DOHH2 (cell line): ENCODE measurements around the gene DCUN1D1.

ENCODE experiments used
- H3F3A ChIP-seq: fragments of 200-600 bp; sonication (generic), shearing (Covaris generic); 2 replicates; pipeline ENCODE4 v1.6.0; 2016; ENCODE audit warnings: antibody characterized with exemption, mild to moderate bottlenecking; ENCODE audit not compliant: control insufficient read depth, insufficient read depth
- H3K27ac ChIP-seq: fragments of 200-600 bp; sonication (generic); 2 replicates; pipeline ENCODE4 v1.5.1; 2014; ENCODE audit warnings: low read depth, mild to moderate bottlenecking, low read length, moderate library complexity
- H3K27me3 ChIP-seq: fragments of 200-600 bp; sonication (generic); 2 replicates; pipeline ENCODE4 v1.6.1; 2014; ENCODE audit warnings: mild to moderate bottlenecking, low read length, mixed read lengths; ENCODE audit not compliant: control insufficient read depth
- H3K36me3 ChIP-seq: fragments of 200-600 bp; sonication (generic); 2 replicates; pipeline ENCODE4 v1.6.1; 2014; ENCODE audit warnings: mild to moderate bottlenecking, low read length, moderate library complexity, mixed read lengths; ENCODE audit not compliant: control insufficient read depth
- H3K4me1 ChIP-seq: fragments of 200-600 bp; sonication (generic); 2 replicates; pipeline ENCODE4 v1.6.1; 2014; ENCODE audit warnings: mild to moderate bottlenecking, low read length, mixed read lengths; ENCODE audit not compliant: control insufficient read depth
- H3K4me2 ChIP-seq: fragments of 200-600 bp; sonication (generic); 2 replicates; pipeline ENCODE4 v1.6.0; 2014; ENCODE audit warnings: mild to moderate bottlenecking, low read length, moderate library complexity
- H3K4me3 ChIP-seq: fragments of 200-600 bp; sonication (generic); 2 replicates; pipeline ENCODE4 v1.5.1; 2014; ENCODE audit warnings: mild to moderate bottlenecking, low read length, mixed read lengths
- H3K79me2 ChIP-seq: fragments of 200-600 bp; sonication (generic); 2 replicates; pipeline ENCODE4 v1.6.1; 2014; ENCODE audit warnings: mild to moderate bottlenecking, low read length, mixed read lengths; ENCODE audit not compliant: control insufficient read depth
- H3K9me2 ChIP-seq: fragments of 200-600 bp; sonication (generic); replicated peaks from 2 replicates; pipeline ENCODE4 v1.6.1; 2014; ENCODE audit warnings: mild to moderate bottlenecking, low read length, mixed read lengths; ENCODE audit not compliant: control insufficient read depth
- H3K9me3 ChIP-seq: fragments of 200-600 bp; sonication (generic); 2 replicates; pipeline ENCODE4 v1.6.1; 2014; ENCODE audit warnings: antibody characterized with exemption, low read length, mixed read lengths; ENCODE audit not compliant: control insufficient read depth, insufficient read depth
- H4K20me1 ChIP-seq: fragments of 200-600 bp; sonication (generic); 2 replicates; pipeline ENCODE4 v1.6.0; 2014; ENCODE audit warnings: low read depth, mild to moderate bottlenecking, antibody characterized with exemption, low read length, moderate library complexity; ENCODE audit not compliant: control insufficient read depth, insufficient read depth
- CTCF ChIP-seq: fragments of 200-600 bp; sonication (generic); IDR thresholded peaks from one replicate; pipeline ENCODE4 v1.5.1; 2014; ENCODE audit warnings: antibody characterized with exemption, mild to moderate bottlenecking, low read depth, low read length; ENCODE audit not compliant: poor library complexity, severe bottlenecking
- EZH2phosphoT487 ChIP-seq: fragments of 200-600 bp; sonication (generic); IDR thresholded peaks from 2 replicates; pipeline ENCODE4 v1.6.1; 2017; ENCODE audit warnings: borderline replicate concordance, mild to moderate bottlenecking, antibody characterized with exemption, low read length, moderate library complexity, mixed read lengths

Gene DCUN1D1

GRCh38 chr3:183022936-183023516 is 42.7 kb upstream of the DCUN1D1 start:
- Histone ChIP-seq H3K36me3 (peaks cover 44% of the 10 kb centered on the region), H3K9me3 (no peaks in the 10 kb centered on the region), H3K4me1 (no peaks in the 10 kb centered on the region), H3K4me3 (no peak overlapping the region), H3F3A (0 out of 2 replicates have a peak, but pooled peaks cover 2% of the 10 kb centered on the region), H3K27ac (no peak overlapping the region), H3K9me2 (no peaks in the 10 kb centered on the region), H4K20me1 (no peaks in the 10 kb centered on the region), H3K79me2 (no peaks in the 10 kb centered on the region), H3K4me2 (no peak overlapping the region), H3K27me3 (no peaks in the 10 kb centered on the region)
- TF ChIP-seq EZH2phosphoT487 (no peak), CTCF (no peak)

GRCh38 chr3:183018421-183019192 is 38.3 kb upstream of the DCUN1D1 start:
- Histone ChIP-seq H3K4me1 (no peaks in the 10 kb centered on the region), H3K27me3 (no peaks in the 10 kb centered on the region), H3K9me3 (no peaks in the 10 kb centered on the region), H3K27ac (no peak overlapping the region), H3K79me2 (no peaks in the 10 kb centered on the region), H3K36me3 (peaks cover 57% of the 10 kb centered on the region), H3F3A (no peaks in the 10 kb centered on the region), H3K4me3 (no peak overlapping the region), H3K9me2 (no peaks in the 10 kb centered on the region), H4K20me1 (no peaks in the 10 kb centered on the region), H3K4me2 (no peak overlapping the region)
- TF ChIP-seq EZH2phosphoT487 (no peak), CTCF (no peak)

GRCh38 chr3:183015185-183015584 is 34.8 kb upstream of the DCUN1D1 start:
- no peaks in the 10 kb centered on the region for H3K4me1 ChIP-seq
- H3K9me2 ChIP-seq = no peaks in the 10 kb centered on the region

More at GRCh38 chr3:183015185-183015584, 34.8 kb upstream of the DCUN1D1 start:
- H3K4me2 ChIP-seq = no peak overlapping the region
- H3F3A ChIP-seq = no peaks in the 10 kb centered on the region
- H3K9me3 ChIP-seq = no peaks in the 10 kb centered on the region
- no peak overlapping the region for H3K27ac ChIP-seq
- no peaks in the 10 kb centered on the region for H3K27me3 ChIP-seq
- H4K20me1 ChIP-seq = no peaks in the 10 kb centered on the region
- no peak overlapping the region for H3K4me3 ChIP-seq
- TF ChIP-seq CTCF (no peak), EZH2phosphoT487 (no peak)
- H3K79me2 ChIP-seq = no peaks in the 10 kb centered on the region
- peaks cover 39% of the 10 kb centered on the region for H3K36me3 ChIP-seq
